H1 (cell line): Measurements from ENCODE around the gene APOA1. TPM values are rescaled to one million over a fixed set of nuclear protein-coding genes. Genes with fewer than 3 reads are reported as not detected.

ENCODE experiments used
- CTCF ChIA-PET: fragments of 300-600 bp; sonication (Branson Sonifier 250); formaldehyde crosslinking; loops from one replicate; lab custom pipeline; 2021; ENCODE audit not compliant: partially characterized antibody; lab: Charles Lee
- POLR2A ChIA-PET: fragments of 300-600 bp; sonication (Branson Sonifier 250); formaldehyde crosslinking; loops from one replicate; lab custom pipeline; 2021; ENCODE audit warnings: inconsistent platforms; ENCODE audit not compliant: partially characterized antibody; lab: Charles Lee
- DNase-seq, 2 experiments: peaks; one replicate each; pipeline versions ENCODE4 v3.0.0 to v3.0.0-alpha.2; 2010 to 2022; ENCODE audit warnings: low spot score in 2 of 2, low read depth in 1 of 2, mixed read lengths in 1 of 2
- FAIRE-seq: peaks from 2 replicates; lab custom pipeline; 2011; peaks lifted over from hg19 to GRCh38; lab: Jason Lieb, UNC
- H2AFZ ChIP-seq: 2 replicates; pipeline ENCODE4 v1.8.1; 2012; ENCODE audit warnings: low read length, inconsistent platforms
- H2AK5ac ChIP-seq: 2 replicates; pipeline ENCODE4 v1.6.1; 2013; ENCODE audit warnings: low read depth, low read length
- H2BK120ac ChIP-seq: replicated peaks from 2 replicates; pipeline ENCODE3; 2013; ENCODE audit warnings: low read depth, low read length, inconsistent platforms
- H2BK12ac ChIP-seq: 2 replicates; pipeline ENCODE4 v1.6.1; 2013; ENCODE audit warnings: low read depth, low read length
- H2BK15ac ChIP-seq: 2 replicates; pipeline ENCODE4 v1.6.1; 2013; ENCODE audit warnings: low read length
- H2BK20ac ChIP-seq: 2 replicates; pipeline ENCODE4 v1.6.1; 2013; ENCODE audit warnings: low read length
- H2BK5ac ChIP-seq: 2 replicates; pipeline ENCODE4 v1.6.1; 2013; ENCODE audit warnings: low read depth, low read length
- H3K14ac ChIP-seq: 2 replicates; pipeline ENCODE4 v1.6.1; 2013; ENCODE audit warnings: inconsistent platforms; ENCODE audit not compliant: insufficient read length
- H3K18ac ChIP-seq: 2 replicates; pipeline ENCODE4 v1.6.1; 2013; ENCODE audit warnings: low read length; ENCODE audit errors: extremely low read depth
- H3K23ac ChIP-seq: 2 replicates; pipeline ENCODE4 v1.6.1; 2013; ENCODE audit warnings: inconsistent platforms; ENCODE audit not compliant: insufficient read length
- H3K23me2 ChIP-seq: 2 replicates; pipeline ENCODE4 v1.6.1; 2013; ENCODE audit warnings: low read depth, low read length
- H3K27ac ChIP-seq: 2 replicates; pipeline ENCODE4 v1.6.1; 2011; ENCODE audit warnings: low read depth, low read length, inconsistent platforms
- H3K27me3 ChIP-seq, 4 experiments: replicated peaks in 1 of 4; 1 replicate in 1 of 4; 2 replicates in 3 of 4; pipeline versions ENCODE4 v1.6.1 to v1.8.1; 2011 to 2013; ENCODE audit warnings: low read length in 3 of 4, mild to moderate bottlenecking in 3 of 4, inconsistent platforms in 2 of 4, mixed read lengths in 2 of 4, moderate library complexity in 1 of 4; ENCODE audit not compliant: control insufficient read depth in 3 of 4, insufficient read depth in 3 of 4; ENCODE audit errors: extremely low read depth in 1 of 4
- H3K36me3 ChIP-seq, 4 experiments: 2 replicates each; pipeline versions ENCODE4 v1.6.1 to v1.8.1; 2011 to 2013; ENCODE audit warnings: mild to moderate bottlenecking in 4 of 4, low read length in 3 of 4, moderate library complexity in 2 of 4, control low read depth in 1 of 4, inconsistent platforms in 1 of 4; ENCODE audit not compliant: insufficient read depth in 4 of 4, control insufficient read depth in 2 of 4
- H3K4ac ChIP-seq: replicated peaks from 2 replicates; pipeline ENCODE3; 2013; ENCODE audit warnings: low read length, low read depth, mixed read lengths, inconsistent platforms; ENCODE audit not compliant: insufficient read length
- H3K4me1 ChIP-seq, 4 experiments: replicated peaks in 1 of 4; 1 replicate in 1 of 4; 2 replicates in 3 of 4; pipeline versions ENCODE4 v1.6.1 to v1.8.1; 2011 to 2013; ENCODE audit warnings: low read length in 3 of 4, inconsistent platforms in 2 of 4, mixed read lengths in 1 of 4; ENCODE audit not compliant: insufficient read depth in 4 of 4, control insufficient read depth in 3 of 4
- H3K4me2 ChIP-seq, 2 experiments: 2 replicates each; pipeline versions ENCODE4 v1.6.1 to v1.8.1; 2011 to 2013; ENCODE audit warnings: low read depth in 2 of 2, low read length in 2 of 2, control low read depth in 1 of 2, inconsistent platforms in 1 of 2, mild to moderate bottlenecking in 1 of 2; ENCODE audit not compliant: insufficient read depth in 1 of 2
- H3K4me3 ChIP-seq, 4 experiments: fragments of 200-600, 300-600 bp in 1 of 4; sonication (generic), shearing (Covaris generic), sonication (Bioruptor Twin) in 1 of 4; 2 replicates each; pipeline versions ENCODE4 v1.5.1 to v1.8.1; 2011 to 2016; ENCODE audit warnings: low read length in 4 of 4, low read depth in 3 of 4, control low read depth in 2 of 4, inconsistent platforms in 2 of 4, mild to moderate bottlenecking in 2 of 4, mixed read lengths in 1 of 4, moderate library complexity in 1 of 4; ENCODE audit not compliant: insufficient read depth in 2 of 4; ENCODE audit errors: extremely low read depth in 1 of 4
- H3K56ac ChIP-seq: replicated peaks from 2 replicates; pipeline ENCODE3; 2013; ENCODE audit warnings: low read depth, mild to moderate bottlenecking, mixed read lengths, low read length, inconsistent platforms; ENCODE audit not compliant: insufficient read length
- H3K79me1 ChIP-seq: 2 replicates; pipeline ENCODE4 v1.6.1; 2013; ENCODE audit warnings: low read depth, low read length, control low read depth
- H3K79me2 ChIP-seq, 2 experiments: 2 replicates each; pipeline versions ENCODE4 v1.6.1 to v1.8.1; 2012 to 2013; ENCODE audit warnings: low read length in 2 of 2, mild to moderate bottlenecking in 2 of 2, inconsistent platforms in 1 of 2; ENCODE audit not compliant: insufficient read depth in 2 of 2, control insufficient read depth in 1 of 2
- H3K9ac ChIP-seq, 4 experiments: replicated peaks in 1 of 4; 1 replicate in 1 of 4; 2 replicates in 3 of 4; pipeline versions ENCODE4 v1.6.1 to v1.8.1; 2011 to 2013; ENCODE audit warnings: low read depth in 3 of 4, low read length in 3 of 4, control low read depth in 2 of 4, mild to moderate bottlenecking in 2 of 4, moderate library complexity in 2 of 4, inconsistent platforms in 1 of 4; ENCODE audit errors: extremely low read depth in 1 of 4
- H3K9me3 ChIP-seq, 2 experiments: 2 replicates each; pipeline versions ENCODE4 v1.6.1 to v1.8.1; 2012 to 2013; ENCODE audit warnings: mild to moderate bottlenecking in 2 of 2, moderate library complexity in 2 of 2, control low read depth in 1 of 2, inconsistent platforms in 1 of 2, low read depth in 1 of 2, low read length in 1 of 2, mixed read lengths in 1 of 2; ENCODE audit not compliant: insufficient read depth in 2 of 2
- H4K20me1 ChIP-seq, 2 experiments: replicated peaks in 1 of 2; 2 replicates each; pipeline versions ENCODE3 to v1.8.1; 2011 to 2013; ENCODE audit warnings: inconsistent platforms in 2 of 2, low read length in 2 of 2, mild to moderate bottlenecking in 1 of 2; ENCODE audit not compliant: insufficient read depth in 2 of 2, control insufficient read depth in 1 of 2
- H4K5ac ChIP-seq: 2 replicates; pipeline ENCODE4 v1.6.1; 2013; ENCODE audit warnings: low read length, low read depth, mixed read lengths, inconsistent platforms; ENCODE audit not compliant: insufficient read length
- H4K8ac ChIP-seq: 2 replicates; pipeline ENCODE4 v1.8.0; 2013; ENCODE audit warnings: mild to moderate bottlenecking, moderate library complexity, low read length, inconsistent platforms; ENCODE audit not compliant: insufficient read depth; ENCODE audit errors: extremely low read depth
- H4K91ac ChIP-seq: replicated peaks from 2 replicates; pipeline ENCODE3; 2013; ENCODE audit warnings: low read length, mixed read lengths, inconsistent platforms; ENCODE audit not compliant: insufficient read length
- BACH1 ChIP-seq: IDR thresholded peaks from 2 replicates; pipeline ENCODE4 v1.6.1; 2012; ENCODE audit warnings: low read length, improper control_type of control experiment
- CHD2 ChIP-seq: IDR thresholded peaks from 2 replicates; pipeline ENCODE4 v1.6.1; 2012; ENCODE audit warnings: low read length, improper control_type of control experiment
- CREB1 ChIP-seq: IDR thresholded peaks from 2 replicates; pipeline ENCODE4 v1.6.1; 2012; ENCODE audit warnings: inconsistent platforms
- JUND ChIP-seq: IDR thresholded peaks from 2 replicates; pipeline ENCODE4 v1.6.1; 2011; ENCODE audit warnings: mild to moderate bottlenecking, improper control_type of control experiment, low read length
- KDM5A ChIP-seq: fragments of 200-600 bp; IDR thresholded peaks from 2 replicates; pipeline ENCODE4 v1.7.1; 2012; ENCODE audit warnings: mild to moderate bottlenecking, low read length, inconsistent platforms, mixed read lengths
- NANOG ChIP-seq: IDR thresholded peaks from 2 replicates; pipeline ENCODE4 v1.6.1; 2011; ENCODE audit warnings: low read length, low read depth, mild to moderate bottlenecking, inconsistent platforms; ENCODE audit not compliant: insufficient read depth, poor library complexity, severe bottlenecking
- RAD21 ChIP-seq, 2 experiments: IDR thresholded peaks in 1 of 2; conservative IDR thresholded peaks in 1 of 2; 2 replicates each; pipeline ENCODE4 v1.6.1; 2011; ENCODE audit warnings: low read depth in 2 of 2, low read length in 2 of 2, improper control_type of control experiment in 1 of 2, inconsistent platforms in 1 of 2, mild to moderate bottlenecking in 1 of 2, moderate library complexity in 1 of 2
- TAF7 ChIP-seq: optimal IDR thresholded peaks from 2 replicates; pipeline ENCODE3; 2011; ENCODE audit warnings: low read depth, mild to moderate bottlenecking, inconsistent platforms, low read length, moderate library complexity, borderline replicate concordance
- WGBS, 2 experiments: shearing (Covaris generic) in 1 of 2; methylation state at CpG; one replicate each; pipeline versions ENCODE4 v1.1.6 to v1.1.7; 2013 to 2015; ENCODE audit warnings: low lambda C conversion rate in 2 of 2, mixed read lengths in 2 of 2, inconsistent platforms in 1 of 2, low coverage in 1 of 2, missing lambda C conversion rate in 1 of 2; ENCODE audit not compliant: insufficient replicate concordance in 2 of 2, insufficient coverage in 1 of 2, insufficient read length in 1 of 2; ENCODE audit errors: extremely low coverage in 1 of 2, missing lambda C conversion rate in 1 of 2; 5-methylcytosine and 5-hydroxymethylcytosine counted together
- polyA plus RNA-seq, 7 experiments: library from polyadenylated mRNA; depleted of rRNA in 3 of 7; stranded (reverse) in 5 of 7; unstranded in 2 of 7; fragments of >200 nt in 5 of 7; fragments of 200-250 nt in 2 of 7; gene quantifications; 1 replicate in 5 of 7; 2 replicates in 1 of 7; 4 replicates in 1 of 7; pipeline versions ENCODE4 v1.2.1 to v1.2.3, GENCODE V29; 2011 to 2013; ENCODE audit warnings: missing spikeins in 2 of 7, mixed read lengths in 2 of 7
- total RNA-seq: library from RNA; stranded (reverse); fragmentation: NEBNext Ultra II Directional; extraction: Animal tissue kit (Norgen Biotek cat#: 25700); gene quantifications from 2 replicates; pipeline ENCODE4 v1.2.1, GENCODE V29; 2021
- TF ChIP-seq, protein P1 (sequence below): IDR thresholded peaks from 2 replicates; pipeline ENCODE4 v1.6.1; 2012; ENCODE audit warnings: inconsistent platforms
- TF ChIP-seq, protein P2 (sequence below): IDR thresholded peaks from 2 replicates; pipeline ENCODE4 v1.6.1; 2011; ENCODE audit warnings: low read depth, mild to moderate bottlenecking, low read length; ENCODE audit not compliant: insufficient read depth

The APOA1 gene
- total and polyA plus RNA-seq, 2 of the 8 experiments (the other 6 are each of a cell fraction or from before 2014, with no cell fraction given) = 0.80 TPM; not detected in 1

DNA sequence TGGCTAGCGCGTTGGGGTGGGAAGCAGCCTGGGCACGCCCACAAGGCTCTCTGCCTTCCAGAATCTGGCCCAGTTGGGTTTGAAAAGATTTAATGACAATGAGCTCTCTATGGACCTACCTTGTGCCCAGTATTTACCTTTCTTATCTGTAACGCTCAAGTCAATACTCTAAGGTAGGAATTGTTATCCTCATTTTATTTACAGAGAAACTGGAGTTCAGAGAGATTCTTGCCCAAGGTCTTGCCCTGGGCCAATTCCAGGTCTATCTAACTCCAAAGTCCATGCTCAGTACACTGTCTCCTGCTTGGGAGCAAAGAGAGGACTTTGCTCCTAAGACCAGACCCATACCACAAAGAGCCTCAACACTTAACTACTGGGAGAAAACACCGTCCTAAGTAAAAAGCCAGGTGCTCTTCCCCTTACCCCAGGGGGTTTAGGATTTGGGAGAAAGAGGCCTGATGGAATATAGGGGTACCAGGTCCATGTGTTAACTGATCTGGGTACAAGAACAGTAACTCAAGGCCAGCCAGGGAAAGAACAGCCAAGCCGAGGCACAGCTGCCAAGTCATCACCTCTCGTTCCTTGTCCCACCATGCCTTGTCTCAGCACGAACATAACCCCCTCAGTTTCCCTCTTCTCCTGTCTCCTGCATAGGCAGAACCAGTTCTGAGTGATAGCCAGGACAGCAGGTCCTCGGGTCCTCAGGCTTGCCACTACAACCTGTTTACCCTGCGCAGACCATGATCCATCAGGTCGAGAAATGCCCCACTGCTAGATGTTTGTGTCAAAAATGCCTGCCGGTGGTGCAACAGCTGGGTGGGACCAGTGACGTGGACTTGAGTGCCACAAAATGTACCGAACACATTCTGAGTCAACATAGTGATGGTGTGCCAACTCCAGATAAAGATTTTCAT lies 28.9 kb downstream of the APOA1 start:
- H3K56ac ChIP-seq = no peak overlapping the region
- no peak overlapping the region for H3K27ac ChIP-seq
- H3K4ac ChIP-seq = no peak overlapping the region
- no peaks in the 10 kb centered on the region for H3K23me2 ChIP-seq
- H3K4me3 ChIP-seq = no peak overlapping the region
- H3K18ac ChIP-seq = no peak overlapping the region
- POLR2A ChIA-PET = interaction anchor here (1.1 kb wide), 1 partner anchor 18 kb away, joined by 3 read pairs; no protein-coding TSS in a partner anchor
- FAIRE-seq = no peak
- H2AFZ ChIP-seq = no peak overlapping the region
- 93% methylated on average over 13 of the region's 14 CpGs; no CpG with 5 or more reads in 1 of the 2 experiments for WGBS, 2 experiments
- H3K23ac ChIP-seq = no peak overlapping the region
- H4K91ac ChIP-seq = no peak overlapping the region
- H4K8ac ChIP-seq = peak overlapping the region; percentile 77; the same call in 1 of the 2 replicates
- no peaks in the 10 kb centered on the region for H4K20me1 ChIP-seq
- H3K14ac ChIP-seq = no peak overlapping the region
- H3K9me3 ChIP-seq = no peaks in the 10 kb centered on the region
- H4K5ac ChIP-seq = no peak overlapping the region
- H3K36me3 ChIP-seq = no peaks in the 10 kb centered on the region
- no peaks in the 10 kb centered on the region for H3K79me1 ChIP-seq
- no peak overlapping the region for H3K9ac ChIP-seq
- H2BK5ac ChIP-seq = no peak overlapping the region
- no peak overlapping the region for H2BK120ac ChIP-seq
- no peak overlapping the region for H2BK12ac ChIP-seq
- no peaks in the 10 kb centered on the region for H3K79me2 ChIP-seq
- CTCF ChIA-PET = interaction anchor here (0.6 kb wide), 1 partner anchor 1274 kb away, joined by 3 read pairs; no protein-coding TSS in a partner anchor
- no peak overlapping the region for H2BK15ac ChIP-seq
- no peaks in the 10 kb centered on the region for H3K27me3 ChIP-seq
- H2AK5ac ChIP-seq = no peak overlapping the region
- H3K4me2 ChIP-seq = no peak overlapping the region
- H3K4me1 ChIP-seq = no peaks in the 10 kb centered on the region
- H2BK20ac ChIP-seq = no peak overlapping the region
- no peak for DNase-seq
- TF ChIP-seq TAF7 = no peak
- TF ChIP-seq, protein P1, sequence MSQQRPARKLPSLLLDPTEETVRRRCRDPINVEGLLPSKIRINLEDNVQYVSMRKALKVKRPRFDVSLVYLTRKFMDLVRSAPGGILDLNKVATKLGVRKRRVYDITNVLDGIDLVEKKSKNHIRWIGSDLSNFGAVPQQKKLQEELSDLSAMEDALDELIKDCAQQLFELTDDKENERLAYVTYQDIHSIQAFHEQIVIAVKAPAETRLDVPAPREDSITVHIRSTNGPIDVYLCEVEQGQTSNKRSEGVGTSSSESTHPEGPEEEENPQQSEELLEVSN = no peak
- no peak for TF ChIP-seq NANOG
- TF ChIP-seq KDM5A = no peak
- no peak for TF ChIP-seq CREB1
- no peak for TF ChIP-seq CHD2
- TF ChIP-seq, protein P2, sequence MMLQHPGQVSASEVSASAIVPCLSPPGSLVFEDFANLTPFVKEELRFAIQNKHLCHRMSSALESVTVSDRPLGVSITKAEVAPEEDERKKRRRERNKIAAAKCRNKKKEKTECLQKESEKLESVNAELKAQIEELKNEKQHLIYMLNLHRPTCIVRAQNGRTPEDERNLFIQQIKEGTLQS = no peak
- TF ChIP-seq RAD21 (IDR thresholded peaks at IDR 0.05 in 1 of 2, conservative IDR thresholded peaks at IDR 0.05 in 1 of 2; ENCODE audit: low read depth in 2 of 2, low read length in 2 of 2) = no peak
- no peak for TF ChIP-seq JUND
- TF ChIP-seq BACH1 = no peak
